Vagina (tissue), 2 donors: ENCODE data around the gene SIRT2.

Experiments
- CTCF ChIP-seq, 3 experiments: fragments of 450-650 bp in 2 of 3; fragments of 200-600 bp in 1 of 3; sonication (generic) in 1 of 3; IDR thresholded peaks; one replicate each; pipeline ENCODE4 v1.5.1; 2017 to 2019; ENCODE audit warnings: antibody characterized with exemption in 3 of 3, mild to moderate bottlenecking in 2 of 3, moderate library complexity in 2 of 3
- POLR2AphosphoS5 ChIP-seq, 2 donors: sonication (generic); formaldehyde crosslinking; IDR thresholded peaks; one replicate each; pipeline ENCODE4 v1.9.0; 2017; ENCODE audit warnings: antibody characterized with exemption in 2 of 2, mild to moderate bottlenecking in 2 of 2, low read depth in 1 of 2; ENCODE audit not compliant: insufficient read depth in 1 of 2

GRCh38 chr19:38907670-38908069 lies 8.3 kb upstream of the SIRT2 start:
- TF ChIP-seq CTCF (IDR thresholded peaks at IDR 0.05) (no peak), POLR2AphosphoS5 (IDR thresholded peaks at IDR 0.05; ENCODE audit: insufficient read depth in 1 of 2, low read depth in 1 of 2) (no peak)
